ENCODE data around the gene MSTN.

DNA sequence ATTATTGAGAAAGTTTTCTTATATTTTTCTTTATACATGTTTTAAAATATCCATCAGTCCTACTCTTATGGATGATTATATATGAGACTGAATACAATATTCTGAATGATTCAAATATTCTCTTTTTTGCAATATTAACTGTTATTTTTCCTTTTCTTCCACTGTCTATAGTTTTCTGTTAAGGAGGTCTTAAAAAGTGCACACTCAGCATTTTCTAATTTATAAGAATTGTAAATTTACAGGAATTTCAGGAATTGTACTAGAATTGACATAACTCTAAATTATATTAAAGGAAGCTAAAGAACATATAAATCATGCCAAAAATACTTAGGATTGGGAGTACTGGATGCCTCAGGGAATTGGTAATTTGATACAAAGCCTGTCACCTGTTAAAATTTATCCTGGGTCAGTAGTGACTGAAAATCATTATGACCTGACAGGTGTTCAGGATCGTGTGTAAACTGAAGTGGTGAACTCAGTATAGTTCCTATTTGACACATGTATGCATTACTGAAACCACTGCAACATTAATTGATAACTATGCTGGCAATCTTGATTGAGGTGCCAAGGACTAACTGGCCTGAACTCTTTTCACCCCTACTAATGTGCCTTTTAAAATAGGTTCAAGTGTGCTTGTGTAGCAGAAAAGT is 30.4 kb downstream of the MSTN start:
- TF ChIP-seq, protein P1, sequence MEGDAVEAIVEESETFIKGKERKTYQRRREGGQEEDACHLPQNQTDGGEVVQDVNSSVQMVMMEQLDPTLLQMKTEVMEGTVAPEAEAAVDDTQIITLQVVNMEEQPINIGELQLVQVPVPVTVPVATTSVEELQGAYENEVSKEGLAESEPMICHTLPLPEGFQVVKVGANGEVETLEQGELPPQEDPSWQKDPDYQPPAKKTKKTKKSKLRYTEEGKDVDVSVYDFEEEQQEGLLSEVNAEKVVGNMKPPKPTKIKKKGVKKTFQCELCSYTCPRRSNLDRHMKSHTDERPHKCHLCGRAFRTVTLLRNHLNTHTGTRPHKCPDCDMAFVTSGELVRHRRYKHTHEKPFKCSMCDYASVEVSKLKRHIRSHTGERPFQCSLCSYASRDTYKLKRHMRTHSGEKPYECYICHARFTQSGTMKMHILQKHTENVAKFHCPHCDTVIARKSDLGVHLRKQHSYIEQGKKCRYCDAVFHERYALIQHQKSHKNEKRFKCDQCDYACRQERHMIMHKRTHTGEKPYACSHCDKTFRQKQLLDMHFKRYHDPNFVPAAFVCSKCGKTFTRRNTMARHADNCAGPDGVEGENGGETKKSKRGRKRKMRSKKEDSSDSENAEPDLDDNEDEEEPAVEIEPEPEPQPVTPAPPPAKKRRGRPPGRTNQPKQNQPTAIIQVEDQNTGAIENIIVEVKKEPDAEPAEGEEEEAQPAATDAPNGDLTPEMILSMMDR (IDR thresholded peaks at IDR 0.05), result no peak
- no peak for TF ChIP-seq POLR2A (IDR thresholded peaks at IDR 0.05)
